ENCODE results near the gene ADCY1.

DNA sequence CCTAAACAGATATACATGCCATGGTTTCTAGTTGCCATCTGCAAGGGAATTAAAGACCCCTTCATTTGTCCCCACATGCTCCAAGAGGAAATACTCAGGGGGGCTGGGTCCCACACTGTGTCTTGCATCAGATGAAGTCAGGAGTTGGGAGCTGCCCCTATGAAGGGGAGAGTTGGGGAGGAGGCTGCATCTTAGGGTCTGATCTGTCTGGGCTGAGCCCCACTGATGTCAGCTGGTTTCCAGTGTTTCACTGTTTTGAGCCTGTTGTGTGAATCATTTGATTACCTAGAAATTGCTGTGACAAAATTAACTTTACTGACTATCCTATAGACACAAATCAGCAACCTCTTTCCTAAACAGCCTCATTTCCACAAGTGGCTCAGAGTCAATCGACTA is 4.9 kb upstream of the ADCY1 start:
- TF ChIP-seq, protein P1, sequence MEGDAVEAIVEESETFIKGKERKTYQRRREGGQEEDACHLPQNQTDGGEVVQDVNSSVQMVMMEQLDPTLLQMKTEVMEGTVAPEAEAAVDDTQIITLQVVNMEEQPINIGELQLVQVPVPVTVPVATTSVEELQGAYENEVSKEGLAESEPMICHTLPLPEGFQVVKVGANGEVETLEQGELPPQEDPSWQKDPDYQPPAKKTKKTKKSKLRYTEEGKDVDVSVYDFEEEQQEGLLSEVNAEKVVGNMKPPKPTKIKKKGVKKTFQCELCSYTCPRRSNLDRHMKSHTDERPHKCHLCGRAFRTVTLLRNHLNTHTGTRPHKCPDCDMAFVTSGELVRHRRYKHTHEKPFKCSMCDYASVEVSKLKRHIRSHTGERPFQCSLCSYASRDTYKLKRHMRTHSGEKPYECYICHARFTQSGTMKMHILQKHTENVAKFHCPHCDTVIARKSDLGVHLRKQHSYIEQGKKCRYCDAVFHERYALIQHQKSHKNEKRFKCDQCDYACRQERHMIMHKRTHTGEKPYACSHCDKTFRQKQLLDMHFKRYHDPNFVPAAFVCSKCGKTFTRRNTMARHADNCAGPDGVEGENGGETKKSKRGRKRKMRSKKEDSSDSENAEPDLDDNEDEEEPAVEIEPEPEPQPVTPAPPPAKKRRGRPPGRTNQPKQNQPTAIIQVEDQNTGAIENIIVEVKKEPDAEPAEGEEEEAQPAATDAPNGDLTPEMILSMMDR (IDR thresholded peaks at IDR 0.05): no peak
- TF ChIP-seq POLR2A (IDR thresholded peaks at IDR 0.05): no peak

Data from Peyer's patch (tissue), 4 donors.